Endometrium (tissue), 2 donors: Measurements from ENCODE around the gene TCF7L1.
"Not testable (repeated sequence)": the region's sequence is repeated elsewhere in the genome, so short reads cannot be mapped to it uniquely, and the experiment has no call there.

Experiments
- FAIRE-seq: peaks from 2 replicates; lab custom pipeline; 2012; peaks lifted over from hg19 to GRCh38; lab: Jason Lieb, UNC
- donor health status: control.
- donor health status: control.

Gene TCF7L1

GRCh38 chr2:85132834-85133637, at the start of gene TCF7L1:
TSS of gene TCF7L1 (plus strand) at chr2:85133392. CDS start at chr2:85133685, 293 bp downstream.
- no peak for FAIRE-seq

GRCh38 chr2:85085563-85085962, 47.6 kb upstream of the TCF7L1 start:
- no peak for FAIRE-seq

- no peak for FAIRE-seq
Measured at GRCh38 chr2:85087541-85087940, 45.7 kb upstream of the TCF7L1 start.

- no peak for FAIRE-seq
Measured at GRCh38 chr2:85088921-85089320, 44.3 kb upstream of the TCF7L1 start.

DNA sequence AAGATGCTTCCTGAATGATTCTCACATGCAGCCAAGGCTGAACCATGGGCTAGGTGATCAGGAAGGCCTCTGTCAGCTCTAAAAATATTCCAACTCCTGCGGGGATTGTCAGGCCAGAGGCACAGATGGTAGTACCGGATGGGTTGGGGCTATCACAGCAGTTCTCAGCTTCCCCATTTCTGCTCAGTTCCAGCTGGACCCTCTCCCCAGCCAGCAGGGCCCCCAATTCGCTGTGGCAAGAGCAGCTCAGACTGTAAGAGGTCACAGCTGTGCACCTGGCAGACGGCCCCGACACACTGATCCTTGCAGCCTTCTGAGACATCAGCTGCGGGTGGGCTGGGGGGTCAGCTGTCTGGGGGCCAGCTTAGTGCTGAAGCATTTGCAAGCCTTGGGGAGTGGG, 43.6 kb upstream of the TCF7L1 start:
- no peak for FAIRE-seq

GRCh38 chr2:85091838-85092237, 41.4 kb upstream of the TCF7L1 start:
- no peak for FAIRE-seq

DNA sequence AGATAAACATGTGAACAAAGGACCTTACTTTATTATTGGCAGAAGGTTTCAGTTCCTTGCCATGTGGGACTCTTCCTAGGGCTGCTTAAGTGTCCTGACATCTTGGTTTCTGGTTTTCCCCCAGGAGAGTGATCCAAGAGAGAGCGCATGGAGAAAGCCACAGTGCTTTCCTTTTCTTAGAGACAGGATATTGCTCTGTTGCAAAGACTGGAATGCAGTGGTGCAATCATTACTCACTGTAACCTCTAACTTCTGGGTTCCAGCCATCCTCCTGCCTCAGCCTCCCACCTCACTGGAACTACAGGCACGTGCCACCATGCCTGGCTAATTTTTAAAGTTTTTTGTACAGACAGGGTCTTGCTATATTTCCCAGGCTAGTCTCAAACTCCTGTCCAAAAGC, 38.1 kb upstream of the TCF7L1 start:
- FAIRE-seq, result no peak

DNA sequence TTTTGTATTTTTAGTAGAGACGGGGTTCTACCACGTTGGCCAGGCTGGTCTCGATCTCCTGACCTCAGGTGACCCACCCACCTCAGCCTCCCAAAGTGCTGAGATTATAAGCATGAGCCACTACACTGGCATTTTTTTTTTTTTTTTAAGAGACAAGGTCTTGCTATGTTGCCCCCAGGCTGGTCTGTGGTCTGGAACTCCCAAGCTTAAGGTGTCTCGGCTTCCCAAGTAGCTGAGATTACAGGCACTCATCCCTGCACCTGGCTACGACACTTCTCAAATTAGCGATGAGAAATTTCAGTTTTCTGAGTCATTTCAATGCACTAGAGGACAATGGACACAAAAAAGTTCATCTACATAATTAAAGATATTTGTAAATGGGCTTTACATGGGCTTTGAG, 36.6 kb upstream of the TCF7L1 start:
- FAIRE-seq, result no peak

DNA sequence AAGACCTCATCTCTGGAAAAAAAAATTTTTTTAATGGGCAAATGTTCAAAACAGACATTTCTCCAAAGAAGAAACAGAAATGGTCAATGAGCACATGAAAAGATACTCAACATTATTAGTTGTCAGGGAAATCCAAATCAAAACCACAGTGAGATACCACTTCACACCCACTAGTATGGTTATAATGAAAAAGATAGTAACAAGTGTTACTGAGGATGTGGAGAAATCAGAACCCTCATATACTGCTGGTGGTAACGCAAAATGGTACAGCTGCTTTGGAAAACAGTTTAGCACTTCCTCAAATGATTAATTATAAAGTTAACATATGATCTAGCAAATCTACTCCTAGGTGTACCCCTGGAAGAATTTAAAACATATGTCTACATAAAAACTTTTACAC, 29.0 kb upstream of the TCF7L1 start:
- FAIRE-seq, result no peak

- no peak for FAIRE-seq
Measured at GRCh38 chr2:85106489-85107180, 26.6 kb upstream of the TCF7L1 start.

GRCh38 chr2:85110991-85111560, 22.1 kb upstream of the TCF7L1 start:
- no peak for FAIRE-seq

- no peak for FAIRE-seq
Measured at GRCh38 chr2:85111819-85112281, 21.3 kb upstream of the TCF7L1 start.

DNA sequence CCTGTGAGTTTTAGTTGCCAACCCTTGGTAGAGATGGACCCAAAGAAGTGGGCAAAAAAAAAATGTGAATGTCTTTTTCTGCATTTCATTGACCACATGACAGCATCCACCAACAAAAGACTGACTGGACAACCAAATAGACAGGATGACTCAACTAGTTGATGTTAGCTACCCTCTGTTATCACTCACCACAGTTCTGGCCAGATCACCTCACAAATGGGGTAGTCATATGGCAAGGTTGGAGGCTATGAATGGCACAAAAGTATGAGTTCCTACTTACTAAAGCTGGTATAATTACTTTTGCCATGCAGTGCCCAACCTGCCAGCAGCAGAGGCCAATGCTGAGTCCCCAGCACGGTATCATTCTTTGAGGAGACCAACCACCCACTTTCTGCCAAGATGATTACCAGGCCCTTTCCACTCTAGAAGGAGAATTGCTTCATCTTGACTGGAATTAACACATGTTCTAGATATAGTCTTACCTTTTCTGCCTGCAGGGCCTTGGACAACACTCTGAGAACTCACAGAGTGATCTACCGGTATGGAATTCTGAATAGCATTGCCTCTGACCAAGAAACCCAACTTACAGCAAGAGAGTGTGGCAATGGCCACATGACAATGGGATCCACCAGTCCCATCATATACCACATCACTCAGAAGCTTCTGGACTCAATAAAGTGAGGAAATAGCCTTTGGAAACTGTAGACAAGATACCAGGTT, 20.1 kb upstream of the TCF7L1 start:
- FAIRE-seq, result no peak

- no peak for FAIRE-seq
Measured at GRCh38 chr2:85114586-85115330, 18.4 kb upstream of the TCF7L1 start.

DNA sequence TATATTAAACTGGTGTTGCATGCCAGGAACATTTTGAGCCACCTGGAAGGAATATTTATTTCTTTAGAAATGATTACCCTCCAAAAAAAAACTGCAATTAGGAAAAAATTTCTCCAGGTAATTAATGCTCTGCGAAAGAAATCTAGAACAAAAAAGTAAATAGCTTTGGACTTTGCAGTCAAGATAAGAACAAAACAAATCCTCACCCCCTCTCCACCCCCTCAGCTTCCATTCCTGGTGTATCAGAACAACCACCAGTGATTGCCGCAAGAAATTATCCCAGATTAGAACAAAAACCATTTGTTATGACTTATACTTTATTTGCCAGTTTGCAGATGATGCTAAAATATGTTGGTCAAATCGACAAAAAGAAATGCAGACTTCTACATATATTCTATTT, 17.0 kb upstream of the TCF7L1 start:
- FAIRE-seq, result no peak

DNA sequence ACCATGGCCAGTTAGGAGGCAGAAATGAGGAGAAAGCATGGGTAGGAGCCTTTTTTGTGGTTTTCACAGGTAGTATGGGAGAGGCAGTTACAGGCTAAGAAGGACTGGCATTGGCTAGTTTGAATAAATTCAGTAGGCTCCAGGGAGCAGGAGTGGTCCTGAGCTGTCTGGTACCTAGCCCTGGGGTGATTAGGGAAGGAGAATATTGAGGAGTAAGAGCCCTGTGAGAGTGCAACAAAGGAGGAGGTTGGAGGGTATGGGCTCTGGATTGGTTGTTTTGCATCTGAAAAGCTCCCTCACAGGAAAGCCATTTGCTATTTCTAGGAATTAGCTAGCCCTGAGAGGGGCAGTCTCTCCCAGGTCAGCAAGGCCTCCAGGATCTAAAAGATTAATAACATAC, 13.3 kb upstream of the TCF7L1 start:
- FAIRE-seq, result no peak

DNA sequence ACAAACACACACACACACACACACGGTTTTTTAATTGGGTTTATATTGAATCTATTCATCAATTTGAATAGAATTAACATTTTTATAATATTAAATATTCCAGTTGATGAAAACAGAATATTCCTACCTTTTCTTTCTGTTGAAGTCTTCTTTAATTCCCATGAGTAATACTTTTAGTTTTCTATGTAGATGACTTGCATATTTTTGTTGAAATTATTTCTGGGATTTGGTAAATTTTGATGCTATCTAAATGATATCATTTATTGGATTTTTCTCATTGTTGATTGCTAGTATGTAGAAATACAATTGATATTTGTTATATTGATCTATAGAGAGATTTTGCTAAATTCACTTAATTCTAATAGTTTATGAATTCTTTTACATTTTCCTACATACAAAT, 12.8 kb upstream of the TCF7L1 start:
- no peak for FAIRE-seq

GRCh38 chr2:85126462-85126861, 6.7 kb upstream of the TCF7L1 start:
- not testable (repeated sequence) for FAIRE-seq

- no peak for FAIRE-seq
Measured at GRCh38 chr2:85129861-85130260, 3.3 kb upstream of the TCF7L1 start.

DNA sequence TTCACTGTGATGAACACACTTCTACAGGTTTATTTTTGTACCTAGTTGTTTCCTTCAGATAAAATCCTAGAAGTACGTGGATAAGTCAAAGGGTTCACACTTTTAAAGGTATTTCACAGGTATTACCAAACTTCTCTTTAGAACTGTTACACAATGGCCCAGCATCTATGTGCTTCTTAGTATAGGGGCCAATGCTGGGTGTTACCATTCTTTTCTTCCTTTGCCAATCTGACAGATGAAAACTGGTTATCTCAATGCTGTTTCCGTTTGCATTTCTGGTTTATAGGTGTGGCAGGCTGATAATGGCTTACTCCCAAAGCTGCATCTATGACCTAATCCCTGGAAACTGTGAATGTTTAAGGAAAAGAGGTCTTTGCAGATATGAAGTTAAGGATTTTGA, 2.8 kb upstream of the TCF7L1 start:
- FAIRE-seq, result no peak

- no peak for FAIRE-seq
Measured at GRCh38 chr2:85131116-85131515, 2.1 kb upstream of the TCF7L1 start.

- FAIRE-seq, result no peak
Measured at GRCh38 chr2:85132397-85132796, 795 bp upstream of the TCF7L1 start.
